GM18511 (cell line): ENCODE results near the gene GTF2H4.
A peak's percentile ranks its signal among the peaks of the same experiment; 100 is the strongest.

Experiments
- ATAC-seq: cut with Tn5 transposase; IDR thresholded peaks from one replicate; pipeline ENCODE4 v1.9.1; 2021; ENCODE audit warnings: mild to moderate bottlenecking, moderate library complexity; ENCODE audit not compliant: unreplicated experiment

The GTF2H4 gene

GRCh38 chr6:30882204-30882758 is 25.7 kb upstream of the GTF2H4 start:
- ATAC-seq, result no peak

- peak; percentile 47 for ATAC-seq
Measured at GRCh38 chr6:30882759-30883684, 25.0 kb upstream of the GTF2H4 start.

GRCh38 chr6:30883685-30884520 is 24.1 kb upstream of the GTF2H4 start, which contains the start of gene DDR1:
Gene DDR1, plus strand, starts transcription at chr6:30884519. Its CDS starts 4,211 bp downstream, at chr6:30888730.
- peak; percentile 31 for ATAC-seq

- no peak for ATAC-seq
Measured at GRCh38 chr6:30884521-30885480, 23.2 kb upstream of the GTF2H4 start.

GRCh38 chr6:30885481-30885998 is 22.5 kb upstream of the GTF2H4 start:
- no peak for ATAC-seq

- no peak for ATAC-seq
Measured at GRCh38 chr6:30885999-30886896, 21.8 kb upstream of the GTF2H4 start.

- no peak for ATAC-seq
Measured at GRCh38 chr6:30886897-30887255, 21.1 kb upstream of the GTF2H4 start.

GRCh38 chr6:30887901-30888815 is 19.8 kb upstream of the GTF2H4 start:
- no peak for ATAC-seq

GRCh38 chr6:30888816-30889495 is 19.1 kb upstream of the GTF2H4 start:
- no peak for ATAC-seq

GRCh38 chr6:30889496-30889885 is 18.5 kb upstream of the GTF2H4 start:
- ATAC-seq, result no peak

- no peak for ATAC-seq
Measured at GRCh38 chr6:30889921-30890645, 17.9 kb upstream of the GTF2H4 start.

- ATAC-seq, result no peak
Measured at GRCh38 chr6:30890646-30891449, 17.2 kb upstream of the GTF2H4 start.

GRCh38 chr6:30891450-30891723 is 16.6 kb upstream of the GTF2H4 start:
- ATAC-seq, result no peak

- ATAC-seq, result no peak
Measured at GRCh38 chr6:30891816-30892538, 16.0 kb upstream of the GTF2H4 start.

GRCh38 chr6:30893001-30893591 is 14.9 kb upstream of the GTF2H4 start:
- ATAC-seq, result no peak
